Hypothalamus (tissue), 51 donors: ENCODE data around the gene SETD5.

ENCODE experiments used
- DNase-seq, 51 donors: peaks; one replicate each; lab custom pipeline; 2025; lab: John Stamatoyannopoulos, UW

Gene SETD5

GRCh38 chr3:9503283-9503682, 105.9 kb downstream of the SETD5 start:
- peak in 34 of 51 donors; percentile 3 to 67 (median 36) for DNase-seq

GRCh38 chr3:9507586-9508578, 110.5 kb downstream of the SETD5 start:
- DNase-seq, result no peak

GRCh38 chr3:9508781-9509180, 111.4 kb downstream of the SETD5 start:
- DNase-seq, result peak in 13 of 51 donors; percentile 5 to 32 (median 15)

- no peak for DNase-seq
Measured at GRCh38 chr3:9512456-9513045, 115.1 kb downstream of the SETD5 start.

GRCh38 chr3:9514306-9514705, 116.9 kb downstream of the SETD5 start:
- DNase-seq, result no peak

- DNase-seq, result no peak
Measured at GRCh38 chr3:9514956-9515355, 117.5 kb downstream of the SETD5 start.

GRCh38 chr3:9525078-9525477, 127.7 kb downstream of the SETD5 start:
- DNase-seq, result no peak
